Left hindlimb (tissue), 1 donor: Measurements from ENCODE around the gene ERFE.

Experiments
- DNase-seq: peaks from one replicate; pipeline ENCODE4 v3.0.0-alpha.2; 2018

Gene ERFE

GRCh38 chr2:238139196-238140039 is 19.4 kb upstream of the ERFE start:
- DNase-seq = no peak

- DNase-seq = no peak
These were observed 18.7 kb upstream of the ERFE start for GRCh38 chr2:238140040-238140439.

GRCh38 chr2:238140721-238141540 is 17.8 kb upstream of the ERFE start:
- DNase-seq = no peak

DNA sequence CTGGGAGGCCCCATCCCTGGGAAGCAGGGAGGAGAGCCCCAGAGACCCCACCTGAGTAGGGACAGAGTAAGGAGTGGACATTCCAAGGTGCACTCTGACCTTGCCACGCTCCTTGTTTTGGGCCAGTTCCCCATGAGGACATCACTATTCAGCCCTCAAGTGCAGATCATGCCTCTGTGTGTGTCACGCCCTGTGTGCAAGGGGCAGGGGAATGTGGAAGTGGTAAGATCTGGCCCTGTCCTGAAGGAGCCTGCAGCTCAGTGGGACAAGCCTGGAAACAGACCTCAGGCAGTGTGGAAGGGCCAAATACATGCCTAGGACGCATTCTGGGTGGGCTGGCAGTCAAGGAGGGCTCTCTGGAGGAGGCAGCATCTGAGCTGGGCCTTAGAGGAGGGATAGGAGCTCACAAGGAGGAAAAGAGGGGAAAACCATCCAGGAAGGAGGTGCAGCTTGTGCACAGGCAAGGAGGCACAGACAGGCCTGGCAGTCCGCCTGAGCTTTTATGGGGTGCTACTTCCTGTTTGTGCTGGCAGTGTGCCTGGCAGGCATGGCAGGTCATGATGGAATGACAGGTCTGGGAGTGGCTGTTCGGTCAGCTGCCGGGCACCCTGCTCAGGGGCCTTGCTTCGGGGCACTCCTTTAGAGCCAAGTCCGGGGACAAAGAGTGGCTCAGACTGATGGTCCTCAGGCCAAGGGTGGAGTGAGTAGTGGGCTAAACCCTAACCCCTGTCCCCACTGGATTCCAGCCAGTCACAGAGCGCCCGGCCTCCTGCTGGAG is 17.0 kb upstream of the ERFE start:
- no peak for DNase-seq

DNA sequence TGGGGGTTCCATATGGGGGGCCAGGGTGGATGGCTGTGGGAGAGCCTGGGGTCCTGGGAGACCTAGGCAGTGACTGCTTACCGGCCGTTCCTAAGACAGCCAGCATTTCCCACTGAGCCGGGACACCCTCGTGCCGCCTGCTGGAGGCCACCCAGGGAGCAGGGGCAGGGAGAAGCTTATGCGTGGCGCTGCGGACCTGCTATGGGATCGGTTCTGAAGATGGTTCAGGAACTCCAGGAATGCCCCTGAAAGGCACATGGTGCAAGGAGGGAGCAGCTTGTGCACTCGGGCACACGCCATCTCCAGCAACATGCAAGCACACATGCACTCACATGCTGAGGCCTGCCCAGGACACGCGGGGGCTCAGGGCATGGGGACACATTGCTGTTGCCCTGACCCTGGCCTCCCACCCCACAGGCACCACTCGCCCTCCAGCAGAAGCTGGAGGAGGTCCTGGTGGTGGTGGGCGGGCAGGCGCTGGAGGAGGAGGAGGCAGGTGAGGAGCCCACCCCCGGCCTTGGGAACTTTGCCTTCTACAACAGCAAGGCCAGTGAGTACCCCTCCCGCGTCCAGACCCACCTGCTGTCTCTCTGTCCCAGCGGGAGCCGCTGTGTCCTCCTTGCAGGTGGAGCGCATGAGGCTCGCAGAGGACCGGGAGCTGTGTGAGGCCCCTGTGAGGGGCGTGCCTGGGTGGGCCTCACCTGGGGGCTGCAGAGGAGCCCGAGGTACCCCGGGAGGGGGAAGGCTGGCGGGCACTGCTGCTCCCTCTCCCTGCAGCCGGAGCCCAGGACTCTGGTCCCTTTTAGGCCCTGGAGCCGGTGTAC is 16.2 kb upstream of the ERFE start:
- no peak for DNase-seq

DNA sequence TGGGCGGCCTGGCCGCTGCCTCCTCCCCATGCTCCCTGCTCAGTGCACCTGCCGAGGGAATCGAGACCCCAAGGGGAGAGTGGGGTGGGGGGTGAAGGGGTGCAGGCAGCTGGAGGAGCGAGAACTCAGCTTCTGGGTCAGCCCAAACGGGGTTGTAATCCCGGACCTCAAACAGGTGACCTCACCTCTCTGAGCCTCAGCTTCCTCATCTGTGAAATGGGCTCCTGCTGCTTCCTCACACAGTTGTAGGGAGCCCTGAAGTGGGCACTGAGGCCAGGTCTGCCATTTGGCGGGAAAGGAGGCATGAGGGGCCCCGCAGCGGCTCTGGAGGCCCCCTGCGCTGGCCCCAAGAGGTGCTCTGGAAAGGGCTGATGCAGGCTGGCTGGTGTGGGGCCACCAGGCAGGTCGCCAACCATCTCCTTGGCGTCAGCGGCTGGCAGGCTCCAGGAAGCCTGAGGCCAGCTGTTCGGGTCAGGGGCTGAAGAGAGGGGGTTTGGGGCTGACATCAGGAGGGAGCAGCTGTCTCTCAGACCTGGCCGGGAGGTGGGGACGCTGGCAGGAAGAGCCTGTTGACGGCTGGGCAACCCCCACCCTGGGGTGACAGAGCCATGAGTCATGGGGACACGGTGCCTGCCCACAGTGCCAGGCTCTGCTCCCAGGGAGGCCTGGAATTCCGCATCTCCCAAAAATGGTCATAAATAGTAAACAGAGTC is 15.4 kb upstream of the ERFE start:
- no peak for DNase-seq

DNA sequence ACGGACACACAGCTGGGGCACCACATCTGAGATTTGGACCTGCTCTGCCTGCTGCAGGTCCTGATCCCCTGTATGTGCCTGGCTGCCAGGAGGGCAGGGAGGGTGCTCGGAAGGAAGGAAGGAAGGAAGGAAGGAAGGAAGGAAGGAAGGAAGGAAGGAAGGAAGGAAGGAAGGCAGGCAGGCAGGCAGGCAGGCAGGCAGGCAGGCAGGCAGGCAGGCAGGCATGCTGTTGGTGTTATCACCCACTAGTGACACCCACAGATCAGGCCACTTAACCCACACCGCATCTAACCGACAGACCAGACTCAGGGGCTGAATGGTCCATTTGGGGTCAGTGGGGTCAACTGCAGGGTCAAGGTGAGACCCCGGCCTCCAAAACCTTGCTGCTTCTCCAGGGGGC is 14.5 kb upstream of the ERFE start:
- no peak for DNase-seq

GRCh38 chr2:238145046-238145445 is 13.7 kb upstream of the ERFE start:
- DNase-seq = no peak

- no peak for DNase-seq
These were observed 12.9 kb upstream of the ERFE start for GRCh38 chr2:238145851-238146250.

- no peak for DNase-seq
These were observed 11.8 kb upstream of the ERFE start for GRCh38 chr2:238146884-238147544.

DNA sequence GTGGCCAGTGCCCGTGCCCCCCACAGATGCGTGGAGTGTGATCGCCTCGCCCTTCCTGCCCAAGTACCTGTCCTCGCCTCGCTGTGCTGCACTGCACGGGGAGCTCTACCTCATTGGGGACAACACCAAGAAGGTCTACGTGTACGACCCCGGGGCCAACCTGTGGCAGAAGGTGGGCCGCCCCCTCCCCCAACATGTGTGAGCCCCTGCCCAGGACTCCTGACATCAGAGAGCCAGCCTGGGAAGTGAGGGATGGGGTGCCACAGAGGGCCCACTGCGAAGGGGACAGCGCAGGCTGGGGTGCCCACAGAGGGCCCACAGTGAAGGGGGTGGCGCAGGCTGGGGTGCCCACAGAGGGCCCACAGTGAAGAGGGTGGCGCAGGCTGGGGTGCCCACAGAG is 9.8 kb upstream of the ERFE start:
- DNase-seq = no peak

DNA sequence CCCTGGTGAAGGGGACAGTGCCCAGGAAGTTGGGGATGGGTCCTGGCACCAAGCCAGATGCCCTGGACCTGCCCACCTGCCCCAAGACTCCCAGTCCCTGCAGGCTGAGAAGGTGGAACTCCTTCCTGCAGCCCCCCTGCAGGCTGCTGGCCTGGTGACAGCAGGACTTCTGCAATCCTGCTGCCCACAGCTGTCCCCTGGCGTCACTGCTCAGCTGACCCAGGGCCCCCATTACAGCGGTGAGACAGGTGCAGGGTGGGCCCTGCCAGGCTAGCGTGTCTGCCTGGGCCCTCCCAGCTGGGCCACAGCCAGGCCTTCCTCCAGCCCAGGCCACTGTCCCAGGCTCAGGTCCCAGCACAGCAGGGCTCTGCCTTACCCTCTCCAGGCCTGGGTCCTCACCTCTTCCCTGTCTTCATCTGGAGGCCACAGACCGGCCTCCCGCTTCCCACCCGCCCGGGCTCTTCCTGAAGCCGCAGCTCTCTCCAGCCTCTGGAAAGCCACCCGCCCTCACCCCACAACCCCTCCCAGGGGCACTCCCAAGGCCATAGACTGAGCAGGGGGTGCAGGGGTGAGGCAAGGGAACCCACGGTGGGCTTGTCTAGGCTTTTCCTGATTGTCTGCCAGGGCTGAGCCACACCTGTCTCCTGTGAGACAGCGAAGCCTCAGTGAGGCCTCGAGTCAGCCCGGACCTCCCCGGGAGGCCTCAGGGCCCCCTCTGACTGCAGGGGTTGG is 8.8 kb upstream of the ERFE start:
- DNase-seq = peak; percentile 70

DNA sequence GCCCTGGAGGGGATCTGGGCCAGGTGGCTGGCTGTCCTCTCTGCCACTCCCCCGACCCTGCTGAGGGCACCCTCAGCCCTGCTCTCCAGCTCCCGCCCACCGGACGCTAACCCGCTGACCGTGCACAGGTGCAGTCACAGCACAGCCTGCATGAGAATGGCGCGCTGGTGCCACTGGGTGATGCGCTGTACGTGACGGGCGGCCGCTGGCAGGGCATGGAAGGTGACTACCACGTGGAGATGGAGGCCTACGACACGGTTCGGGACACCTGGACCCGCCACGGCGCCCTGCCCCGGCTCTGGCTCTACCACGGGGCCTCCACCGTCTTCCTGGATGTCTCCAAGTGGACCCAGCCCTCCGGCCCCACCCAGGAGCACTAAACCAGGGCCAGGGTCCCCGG is 8.1 kb upstream of the ERFE start:
- no peak for DNase-seq

DNA sequence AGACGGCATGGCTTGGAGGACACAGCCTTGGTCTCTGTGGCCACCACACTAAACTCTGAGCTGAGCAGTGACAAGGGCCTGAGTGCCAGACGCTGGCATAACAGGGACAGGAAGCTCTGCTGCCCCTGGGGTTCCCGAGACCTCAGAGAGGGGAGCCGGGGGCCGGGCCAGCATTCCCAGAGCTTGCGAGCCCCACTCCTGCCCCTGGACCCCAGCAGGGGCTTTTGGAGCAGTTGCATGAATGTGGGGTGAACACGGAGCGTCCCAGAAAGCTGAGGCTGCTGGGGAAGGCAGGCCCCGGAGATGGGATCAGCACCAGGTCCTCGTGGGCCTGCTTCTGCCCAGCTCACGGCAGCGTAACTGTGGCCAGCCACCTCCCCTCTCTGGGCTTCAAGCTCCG is 7.6 kb upstream of the ERFE start:
- DNase-seq = no peak

DNA sequence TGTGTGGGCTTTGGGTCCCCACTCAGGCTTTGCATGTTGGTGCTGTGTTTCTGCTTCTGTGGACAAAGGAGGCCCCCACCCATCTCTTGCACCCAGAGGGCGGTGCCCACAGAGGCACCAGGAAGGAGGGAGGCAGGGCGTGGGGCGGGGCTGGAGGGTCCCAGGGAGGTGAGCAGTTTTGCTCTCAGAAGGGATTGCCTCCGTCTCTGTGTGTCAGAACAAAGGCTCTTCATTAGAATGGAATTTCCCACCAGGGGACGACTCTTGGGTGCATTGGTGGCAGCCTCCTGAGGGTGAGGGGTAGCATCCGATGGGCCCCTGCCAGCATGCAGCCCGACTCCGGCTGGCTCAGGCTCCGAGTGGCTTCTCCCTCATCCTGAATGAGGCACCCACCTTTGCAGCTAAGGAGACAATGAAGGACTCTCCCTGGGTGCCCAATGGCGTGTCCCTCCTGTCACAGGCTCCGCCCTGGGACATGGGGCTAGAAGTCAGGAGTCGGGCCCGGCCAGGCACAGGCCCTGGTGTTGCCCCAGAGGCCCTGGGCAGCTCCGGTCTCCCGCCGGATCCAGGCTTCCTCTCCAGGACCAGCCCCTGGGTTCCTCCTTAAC is 7.0 kb upstream of the ERFE start:
- DNase-seq = no peak

DNA sequence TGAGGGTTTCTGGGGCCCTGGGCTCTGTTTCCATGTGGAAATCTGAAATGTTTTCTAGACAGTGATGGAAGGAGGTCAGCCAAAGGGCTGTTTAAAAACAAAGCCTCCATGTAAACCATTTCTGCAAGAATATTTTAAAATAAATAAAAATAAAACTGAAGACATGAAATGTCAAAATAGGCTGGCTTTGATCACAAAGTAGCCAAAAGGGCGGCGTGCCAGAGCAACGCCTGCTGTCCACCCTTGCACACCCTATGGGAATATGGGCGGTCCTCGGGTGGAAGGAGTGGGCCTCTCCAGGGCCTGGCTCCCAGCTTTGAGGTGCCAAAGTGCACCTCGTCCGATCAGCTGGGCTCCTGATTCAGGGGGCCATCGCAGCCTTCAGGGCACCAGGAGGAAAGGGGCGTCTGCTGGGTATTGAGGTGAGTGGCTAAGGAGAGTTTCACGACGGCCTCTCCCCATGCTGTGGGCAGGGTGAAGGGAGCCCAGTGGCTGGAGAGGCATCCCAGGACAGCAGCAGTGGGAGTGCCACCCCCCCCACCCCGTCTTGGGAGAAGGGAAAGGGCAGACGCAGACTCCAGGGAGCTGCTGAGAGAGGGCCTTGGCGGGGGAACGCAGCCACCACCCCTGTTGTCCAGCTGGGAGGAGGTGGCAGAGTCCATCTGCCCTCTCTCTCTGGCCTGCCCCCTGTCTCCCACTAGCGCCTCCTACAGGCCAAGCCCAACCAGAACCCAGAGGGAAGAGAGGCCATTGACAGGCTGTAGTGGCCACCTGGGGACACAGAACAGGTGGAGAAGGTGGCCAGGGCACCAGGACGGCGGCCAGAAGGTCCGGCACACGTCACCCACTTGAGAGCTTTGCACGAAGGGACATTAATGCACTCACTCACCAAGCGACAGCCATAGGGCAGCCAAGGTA is 5.7 kb upstream of the ERFE start:
- no peak for DNase-seq

GRCh38 chr2:238154570-238154969 is 4.2 kb upstream of the ERFE start:
- DNase-seq = no peak

DNA sequence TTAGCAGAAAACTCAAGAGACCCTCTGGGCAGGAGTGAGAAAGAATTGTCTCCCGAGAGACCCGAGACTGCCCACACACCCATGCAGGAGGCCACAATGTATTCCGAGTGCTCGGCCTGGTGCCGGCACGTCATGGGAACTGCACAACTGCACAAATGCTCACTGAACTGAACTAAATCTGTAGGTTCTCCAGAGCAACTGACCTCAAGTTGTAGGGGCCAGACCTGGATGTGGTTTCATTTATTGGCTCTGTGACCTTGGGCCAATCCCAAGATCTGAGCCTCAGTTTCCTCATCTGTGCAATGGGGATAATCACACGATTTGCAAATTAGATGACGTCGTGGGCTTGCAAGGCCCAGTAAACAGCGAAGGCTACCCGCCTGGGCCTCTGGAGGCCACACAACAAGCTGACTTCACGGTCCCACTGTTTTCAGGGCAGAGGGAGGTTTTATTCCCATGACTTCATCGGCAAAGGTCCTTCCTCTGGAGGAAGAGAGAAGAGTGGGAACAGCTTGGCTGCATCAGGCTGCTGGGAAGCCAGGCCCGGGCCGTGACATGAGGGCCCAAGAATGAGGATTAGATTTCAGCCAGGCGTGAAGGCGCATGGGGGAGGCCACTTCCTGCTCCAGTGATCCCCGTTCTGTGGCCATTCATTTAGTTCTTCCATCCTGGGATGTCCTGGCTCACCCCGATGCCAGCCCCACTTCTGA is 3.6 kb upstream of the ERFE start:
- DNase-seq = no peak
